ENCODE measurements around the gene SETBP1. TPM values are rescaled to one million over a fixed set of nuclear protein-coding genes. Genes with fewer than 3 reads are reported as not detected.

SETBP1 gene
- polyA plus RNA-seq, 12 donors, result 11.4 to 21.8 (median 17.3) TPM; not detected in 1

- DNase-seq, result no peak
Observed at GRCh38 chr18:44759925-44760342, 79.2 kb downstream of the SETBP1 start.

GRCh38 chr18:44761812-44762211, 81.1 kb downstream of the SETBP1 start:
- no peak for DNase-seq

GRCh38 chr18:44763327-44763726, 82.6 kb downstream of the SETBP1 start:
- no peak for DNase-seq

DNA sequence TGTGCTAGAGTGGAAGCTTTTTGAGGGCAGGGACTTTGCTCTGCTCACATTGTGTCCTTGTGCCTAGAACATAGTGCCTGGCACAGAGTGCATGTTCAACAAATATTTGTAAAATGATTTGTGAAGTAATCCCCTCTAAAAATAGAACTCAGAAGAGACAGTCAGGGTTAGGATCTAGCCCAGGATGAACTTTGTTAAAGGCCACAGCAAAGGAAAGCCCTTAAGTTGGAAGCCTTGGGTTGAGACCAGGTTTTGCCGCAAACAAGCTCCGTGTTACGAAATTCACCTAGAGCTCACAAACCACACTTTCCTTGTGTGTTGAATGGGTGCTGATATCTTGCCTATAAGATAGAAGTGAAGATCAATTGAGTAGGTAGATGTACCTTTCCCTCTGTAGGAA, 84.2 kb downstream of the SETBP1 start:
- no peak for DNase-seq

DNA sequence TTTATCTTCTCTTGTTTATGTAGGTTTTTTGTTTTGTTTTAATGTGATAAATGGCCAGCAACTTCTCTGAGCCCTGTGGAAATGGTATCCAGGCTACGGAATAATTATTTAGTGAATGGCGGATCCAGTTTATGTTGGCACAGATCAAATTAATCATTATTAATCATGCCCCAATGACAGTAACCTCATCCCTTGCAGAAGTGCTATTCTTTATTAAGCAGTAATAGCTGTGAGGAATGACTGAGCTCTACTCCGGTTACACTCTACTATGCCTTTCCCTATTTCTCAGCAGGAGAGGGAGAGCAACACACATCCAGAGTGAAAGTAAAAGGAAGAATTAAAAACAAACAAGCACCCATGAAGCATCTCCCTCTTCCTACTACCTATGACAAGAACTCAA, 84.8 kb downstream of the SETBP1 start:
- DNase-seq, result no peak

DNA sequence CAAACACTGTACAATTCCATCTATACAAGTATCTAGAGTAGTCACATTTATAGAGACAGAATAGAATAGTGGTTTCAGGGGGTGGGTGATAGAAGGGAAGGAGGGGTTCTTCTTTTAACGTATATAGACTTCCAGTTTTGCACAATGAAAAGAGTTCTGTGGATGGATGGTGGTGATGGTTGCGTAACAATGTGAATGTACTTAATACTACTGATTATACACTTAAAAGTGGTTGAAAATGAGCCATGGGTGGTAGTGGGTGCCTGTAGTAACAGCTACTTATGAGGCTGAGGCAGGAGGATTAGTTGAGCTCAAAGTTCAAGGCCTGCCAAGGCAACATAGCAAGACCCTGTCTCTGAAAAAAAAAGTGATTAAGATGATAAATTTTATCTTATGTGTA, 85.8 kb downstream of the SETBP1 start:
- DNase-seq, result no peak

DNA sequence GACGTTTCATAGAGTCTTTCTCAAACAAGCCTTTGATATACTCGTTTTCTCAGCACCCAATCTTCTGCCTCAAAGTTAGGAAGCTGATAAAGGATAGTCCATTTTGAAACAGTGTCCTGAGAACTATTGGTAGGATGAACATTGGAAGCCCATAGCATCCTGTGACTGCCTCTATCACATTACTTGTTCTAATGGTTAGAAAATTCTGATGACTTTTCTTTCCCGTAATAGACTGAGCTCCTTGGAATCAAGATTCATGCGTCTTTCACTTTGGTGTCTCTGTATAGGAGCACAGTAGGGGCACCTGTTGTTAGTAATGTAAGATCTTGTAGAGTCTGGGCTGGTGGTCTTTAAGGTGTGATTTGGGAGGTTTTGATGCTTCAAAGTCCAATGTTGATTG, 87.1 kb downstream of the SETBP1 start:
- DNase-seq, result no peak

GRCh38 chr18:44770641-44771040, 90.0 kb downstream of the SETBP1 start:
- DNase-seq, result no peak

DNA sequence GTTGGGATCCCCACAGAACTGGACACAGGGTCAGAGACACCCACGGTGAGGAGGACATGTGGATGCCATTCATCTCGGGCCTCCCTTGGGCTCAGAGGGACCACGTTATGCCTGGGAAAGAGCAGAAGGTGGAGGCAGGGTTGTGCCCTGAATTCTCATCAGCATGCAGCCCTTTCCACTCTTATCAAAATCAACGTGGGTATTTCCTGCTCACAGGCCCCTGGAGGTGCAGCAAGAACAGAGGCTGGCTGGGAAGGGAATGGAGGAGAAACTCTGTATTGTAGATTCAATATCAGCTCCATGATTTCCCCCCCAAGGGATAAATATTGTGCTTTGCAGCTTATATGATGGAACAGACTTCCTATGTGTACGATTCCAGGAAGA, 90.9 kb downstream of the SETBP1 start:
- no peak for DNase-seq

GRCh38 chr18:44771956-44772917, 91.5 kb downstream of the SETBP1 start:
- DNase-seq, result no peak

DNA sequence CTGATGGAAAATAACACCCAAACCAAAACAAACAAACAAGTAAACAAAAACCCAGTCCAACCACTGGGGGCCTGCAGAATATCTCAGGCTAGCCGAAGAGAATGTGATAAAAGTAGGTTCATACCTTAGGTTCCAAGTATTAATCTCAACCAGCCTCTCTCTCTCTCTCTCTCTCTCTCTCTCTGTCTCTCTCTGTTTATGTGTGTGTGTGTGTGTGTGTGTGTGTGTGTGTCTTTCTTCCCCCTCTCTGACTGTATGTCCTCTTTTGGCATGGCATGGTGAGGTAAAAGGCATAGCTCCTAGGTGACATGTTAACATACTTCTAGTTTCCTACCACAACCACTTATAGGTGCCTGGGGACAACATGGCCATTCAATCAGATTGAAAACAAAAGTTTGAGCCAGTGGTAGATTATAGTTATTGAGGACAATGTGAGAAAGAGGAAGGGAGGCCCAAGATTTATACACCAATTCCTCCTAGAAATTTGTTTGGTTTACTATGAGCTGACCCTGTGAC, 93.0 kb downstream of the SETBP1 start:
- no peak for DNase-seq

- no peak for DNase-seq
Observed at GRCh38 chr18:44774191-44774590, 93.5 kb downstream of the SETBP1 start.

- no peak for DNase-seq
Observed at GRCh38 chr18:44777457-44778192, 96.9 kb downstream of the SETBP1 start.

DNA sequence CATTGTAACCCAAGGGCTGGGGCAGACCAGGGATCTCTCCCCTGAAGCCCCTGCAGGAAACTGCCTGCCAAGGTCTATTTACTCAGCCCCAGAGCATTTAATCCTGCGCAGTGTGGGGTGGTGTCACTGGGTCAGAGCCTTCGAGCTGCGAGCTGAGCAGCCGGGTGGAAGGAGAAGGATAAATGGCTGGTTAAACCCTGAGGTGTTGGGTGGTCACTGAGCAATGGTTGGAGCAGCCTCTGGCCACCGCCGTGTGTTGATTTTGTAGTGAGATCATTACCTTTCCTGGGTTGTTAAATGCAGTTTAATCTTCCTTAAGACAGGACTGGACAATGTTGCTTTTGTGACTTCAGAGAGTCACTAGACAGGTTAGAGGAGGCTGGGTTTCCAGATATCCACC, 98.1 kb downstream of the SETBP1 start:
- DNase-seq, result no peak

DNA sequence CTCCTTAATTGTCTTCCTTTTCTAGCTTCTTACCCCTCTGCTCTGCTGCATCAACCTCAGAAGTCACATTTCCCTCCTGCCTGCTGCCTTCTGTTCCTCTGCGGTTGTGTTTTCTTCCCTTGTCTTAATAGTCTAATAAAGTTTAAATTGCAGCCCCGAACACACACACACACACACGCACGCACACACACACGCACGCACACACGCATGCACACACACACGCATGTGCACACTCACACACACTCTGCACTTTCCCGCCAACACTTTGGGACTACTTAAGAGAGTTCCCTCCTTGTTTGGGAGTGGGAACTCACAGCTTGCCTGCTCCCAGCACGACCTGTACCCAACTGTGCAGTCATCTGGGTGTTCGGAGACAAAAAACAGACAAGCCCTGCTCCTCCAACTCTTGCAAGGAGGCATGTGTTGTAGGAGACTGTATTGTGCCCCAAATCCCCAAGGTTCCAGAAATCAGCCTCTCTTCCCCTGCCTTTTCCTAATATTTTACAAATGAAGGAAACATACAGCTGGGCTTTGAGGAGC, 99.1 kb downstream of the SETBP1 start:
- DNase-seq, result no peak

- DNase-seq, result no peak
Observed at GRCh38 chr18:44781886-44782285, 101.2 kb downstream of the SETBP1 start.

GRCh38 chr18:44782617-44783016, 101.9 kb downstream of the SETBP1 start:
- no peak for DNase-seq

GRCh38 chr18:44783371-44783770, 102.7 kb downstream of the SETBP1 start:
- DNase-seq, result no peak

DNA sequence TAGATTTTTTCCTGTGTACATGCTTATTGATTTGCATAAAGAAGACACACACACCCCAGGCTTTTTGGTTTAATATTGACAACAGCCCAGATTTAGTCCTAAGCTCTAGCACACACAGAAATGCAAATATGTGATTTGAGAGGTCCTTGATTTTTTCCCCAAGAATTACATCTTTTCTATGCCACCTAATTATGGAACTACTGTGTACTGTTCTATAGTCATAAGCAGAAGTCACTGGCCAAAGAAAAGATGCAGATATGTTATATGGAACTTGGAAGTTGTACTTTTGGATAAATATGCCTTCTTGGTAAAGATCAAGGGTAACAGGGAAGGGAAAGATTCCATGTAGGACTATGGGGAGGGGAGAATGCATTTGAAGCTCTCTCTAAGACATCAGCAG, 105.6 kb downstream of the SETBP1 start:
- DNase-seq, result no peak

GRCh38 chr18:44786688-44787087, 106.0 kb downstream of the SETBP1 start:
- DNase-seq, result no peak

GRCh38 chr18:44788334-44788733, 107.6 kb downstream of the SETBP1 start:
- DNase-seq, result no peak

- DNase-seq, result no peak
Observed at GRCh38 chr18:44789710-44790109, 109.0 kb downstream of the SETBP1 start.

DNA sequence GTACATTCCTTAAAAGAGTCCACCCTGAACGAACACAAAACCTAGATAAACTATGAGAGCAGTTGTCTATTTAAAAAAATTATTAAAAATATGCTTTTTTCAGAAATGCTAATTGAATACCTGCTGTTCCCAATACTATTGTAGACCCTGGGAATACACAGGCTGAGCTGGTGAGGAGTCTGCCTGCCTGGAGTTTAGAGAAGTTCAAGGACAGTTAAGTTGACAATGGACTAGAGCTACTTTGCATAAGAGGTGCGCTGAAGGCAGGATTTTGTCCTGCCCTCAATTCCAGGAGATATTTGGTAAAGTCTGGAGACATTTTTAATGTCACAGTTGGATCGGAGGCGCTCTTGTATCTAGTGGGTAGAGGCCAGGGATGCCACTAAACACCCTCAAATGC, 110.2 kb downstream of the SETBP1 start:
- DNase-seq, result no peak
